Mesodermal cell (in vitro differentiated cells): ENCODE measurements around the gene LARGE1.

Experiments
- H3K27ac ChIP-seq: 2 replicates; pipeline ENCODE4 v1.7.0; 2013; ENCODE audit warnings: mild to moderate bottlenecking, low read depth, low read length, moderate library complexity; ENCODE audit not compliant: severe bottlenecking
- H3K36me3 ChIP-seq: 2 replicates; pipeline ENCODE4 v1.7.1; 2013; ENCODE audit warnings: mild to moderate bottlenecking, low read length, moderate library complexity; ENCODE audit not compliant: control insufficient read depth, insufficient read depth
- H3K4me1 ChIP-seq: one replicate; pipeline ENCODE4 v1.7.1; 2013; ENCODE audit warnings: mild to moderate bottlenecking, low read length; ENCODE audit not compliant: insufficient read depth, control insufficient read depth, poor library complexity, severe bottlenecking
- H3K4me3 ChIP-seq: 2 replicates; pipeline ENCODE4 v1.7.0; 2013; ENCODE audit warnings: low read length, control low read depth, mild to moderate bottlenecking; ENCODE audit not compliant: insufficient read depth, poor library complexity, severe bottlenecking; ENCODE audit errors: extremely low read depth
- H3K9me3 ChIP-seq: 2 replicates; pipeline ENCODE4 v1.7.1; 2013; ENCODE audit warnings: mild to moderate bottlenecking, low read length, moderate library complexity; ENCODE audit not compliant: control insufficient read depth
- WGBS, 2 experiments: methylation state at CpG; one replicate each; pipeline ENCODE4 v1.1.5; 2013; ENCODE audit warnings: missing lambda C conversion rate in 2 of 2; ENCODE audit not compliant: insufficient coverage in 2 of 2; 5-methylcytosine and 5-hydroxymethylcytosine counted together

LARGE1 gene

DNA sequence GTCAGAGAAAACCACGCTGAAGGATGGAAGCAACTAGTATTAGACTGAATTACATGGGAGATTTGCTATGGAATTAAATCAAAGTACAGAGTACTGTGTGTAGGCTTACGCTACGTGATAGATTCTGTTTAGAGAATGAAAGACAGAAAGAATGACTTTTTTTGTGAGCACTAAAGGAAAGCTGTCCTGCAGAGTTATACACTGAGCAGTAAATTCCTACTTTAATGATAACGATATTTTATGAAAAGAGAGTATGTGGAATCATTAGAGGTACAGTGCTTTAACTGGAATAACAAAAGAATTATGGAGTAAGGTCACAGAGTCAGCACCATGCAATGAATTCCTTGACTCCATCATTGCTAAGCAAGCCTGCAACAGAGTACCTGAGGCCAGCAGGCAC is 566.8 kb downstream of the LARGE1 start:
- 86 to 88% methylated on average over 4 of the region's 4 CpGs for WGBS, 2 experiments
- H3K4me3 ChIP-seq: no peak overlapping the region
- H3K9me3 ChIP-seq: peaks cover 8% of the 10 kb centered on the region
- peaks cover 5% of the 10 kb centered on the region for H3K36me3 ChIP-seq
- no peak overlapping the region for H3K27ac ChIP-seq
- peaks cover 3% of the 10 kb centered on the region for H3K4me1 ChIP-seq

GRCh38 chr22:33352768-33353167 is 567.5 kb downstream of the LARGE1 start:
- H3K36me3 ChIP-seq: peaks cover 3% of the 10 kb centered on the region
- no CpG with 5 or more reads among the region's 1 CpG for WGBS, 2 experiments
- H3K9me3 ChIP-seq: peaks cover 8% of the 10 kb centered on the region
- H3K27ac ChIP-seq: no peak overlapping the region
- H3K4me1 ChIP-seq: peaks cover 3% of the 10 kb centered on the region
- H3K4me3 ChIP-seq: no peak overlapping the region

GRCh38 chr22:33350961-33351360 is 569.3 kb downstream of the LARGE1 start:
- Histone ChIP-seq H3K36me3 (peaks cover 3% of the 10 kb centered on the region), H3K4me3 (no peak overlapping the region), H3K27ac (no peak overlapping the region), H3K9me3 (peaks cover 8% of the 10 kb centered on the region), H3K4me1 (peaks cover 3% of the 10 kb centered on the region)
- 80% methylated on average over 1 of the region's 2 CpGs; no CpG with 5 or more reads in 1 of the 2 experiments for WGBS, 2 experiments

GRCh38 chr22:33350491-33350890 is 569.8 kb downstream of the LARGE1 start:
- Histone ChIP-seq H3K27ac (no peak overlapping the region), H3K9me3 (peaks cover 8% of the 10 kb centered on the region), H3K4me3 (no peak overlapping the region), H3K4me1 (peaks cover 3% of the 10 kb centered on the region), H3K36me3 (peaks cover 3% of the 10 kb centered on the region)
- WGBS, 2 experiments: 82 to 85% methylated on average over 7 to 8 of the region's 8 CpGs

GRCh38 chr22:33347002-33347401 is 573.3 kb downstream of the LARGE1 start:
- WGBS, 2 experiments: no CpG with 5 or more reads among the region's 1 CpG
- Histone ChIP-seq H3K36me3 (peaks cover 3% of the 10 kb centered on the region), H3K9me3 (peaks cover 8% of the 10 kb centered on the region), H3K4me3 (no peak overlapping the region), H3K27ac (no peak overlapping the region), H3K4me1 (no peaks in the 10 kb centered on the region)

GRCh38 chr22:33341611-33342010 is 578.7 kb downstream of the LARGE1 start:
- peaks cover 2% of the 10 kb centered on the region for H3K36me3 ChIP-seq
- no peak overlapping the region for H3K27ac ChIP-seq
- H3K9me3 ChIP-seq: no peaks in the 10 kb centered on the region
- WGBS, 2 experiments: 88 to 94% methylated on average over 4 to 5 of the region's 8 CpGs
- no peaks in the 10 kb centered on the region for H3K4me1 ChIP-seq
- no peak overlapping the region for H3K4me3 ChIP-seq

DNA sequence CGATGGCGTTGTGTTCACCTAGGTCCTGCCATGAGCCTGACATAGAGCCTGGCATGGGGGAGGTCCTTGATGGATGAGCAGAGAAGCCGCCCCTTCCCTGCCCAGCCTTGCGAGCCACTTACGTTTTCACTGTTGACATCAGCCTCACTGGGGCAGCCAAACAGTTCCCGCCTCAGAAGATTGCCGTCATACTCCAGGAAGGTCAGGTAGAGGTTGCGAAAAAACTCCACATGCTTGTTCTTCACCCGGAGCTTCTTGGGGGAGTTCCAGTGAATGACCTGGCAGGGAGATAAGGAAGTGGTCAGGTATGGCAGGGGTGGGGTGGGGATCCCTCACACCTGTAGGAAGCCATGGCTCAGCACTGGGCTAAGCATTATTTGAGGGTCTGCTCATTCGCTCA is 582.8 kb downstream of the LARGE1 start:
- Histone ChIP-seq H3K4me1 (no peaks in the 10 kb centered on the region), H3K27ac (no peak overlapping the region), H3K9me3 (no peaks in the 10 kb centered on the region), H3K4me3 (no peak overlapping the region), H3K36me3 (peaks cover 14% of the 10 kb centered on the region)
- 89 to 98% methylated on average over 8 to 10 of the region's 10 CpGs for whole genome bisulfite sequencing, 2 experiments

DNA sequence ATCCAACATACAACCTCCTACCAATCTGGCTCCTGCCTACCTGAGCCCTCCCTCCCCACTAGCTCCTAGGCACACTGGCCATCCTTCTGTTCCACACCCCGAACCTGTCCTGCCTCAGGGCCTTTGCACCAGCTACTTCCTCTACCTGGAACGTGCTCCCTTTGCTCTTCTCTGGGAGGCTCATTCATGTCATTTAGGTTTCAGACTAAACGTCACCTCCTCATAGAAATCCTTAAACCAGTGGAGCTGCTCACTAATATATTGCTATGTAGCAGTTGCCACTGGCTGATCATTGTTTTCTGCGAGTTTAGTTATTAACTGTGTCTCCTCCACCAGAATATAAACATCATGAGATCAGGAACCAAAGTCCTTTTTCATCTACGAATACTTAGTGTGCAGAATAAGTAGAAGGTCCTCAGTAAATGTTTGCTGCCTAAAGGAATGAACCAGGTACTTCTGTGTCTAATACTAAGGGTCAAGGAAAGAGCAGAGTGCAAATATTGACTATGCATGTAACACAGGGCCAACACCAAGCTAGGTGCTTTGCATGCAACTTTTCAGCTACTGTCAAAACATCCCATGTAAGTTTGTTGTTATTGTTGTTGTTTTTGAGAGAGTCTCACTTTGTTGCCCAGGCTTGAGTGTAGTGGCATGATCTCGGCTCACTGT is 584.5 kb downstream of the LARGE1 start:
- no peaks in the 10 kb centered on the region for H3K9me3 ChIP-seq
- H3K27ac ChIP-seq: no peak overlapping the region
- peaks cover 21% of the 10 kb centered on the region for H3K36me3 ChIP-seq
- 74 to 86% methylated on average over 3 of the region's 6 CpGs for WGBS, 2 experiments
- H3K4me3 ChIP-seq: no peak overlapping the region
- no peaks in the 10 kb centered on the region for H3K4me1 ChIP-seq

GRCh38 chr22:33332538-33332937 is 587.7 kb downstream of the LARGE1 start:
- WGBS, 2 experiments: 94 to 96% methylated on average over 3 of the region's 3 CpGs
- peaks cover 8% of the 10 kb centered on the region for H3K4me1 ChIP-seq

GRCh38 chr22:33331017-33331416 is 589.3 kb downstream of the LARGE1 start:
- Histone ChIP-seq H3K36me3 (peaks cover 21% of the 10 kb centered on the region), H3K9me3 (peaks cover 9% of the 10 kb centered on the region), H3K4me1 (peaks cover 12% of the 10 kb centered on the region), H3K4me3 (no peak overlapping the region), H3K27ac (no peak overlapping the region)
- WGBS, 2 experiments: no CpG with 5 or more reads among the region's 1 CpG

More at GRCh38 chr22:33332538-33332937, 587.7 kb downstream of the LARGE1 start:
- Histone ChIP-seq H3K36me3 (peaks cover 26% of the 10 kb centered on the region), H3K27ac (no peak overlapping the region), H3K9me3 (peaks cover 9% of the 10 kb centered on the region), H3K4me3 (no peak overlapping the region)

- Histone ChIP-seq H3K4me3 (no peak overlapping the region), H3K9me3 (peaks cover 9% of the 10 kb centered on the region), H3K27ac (no peak overlapping the region), H3K4me1 (peaks cover 16% of the 10 kb centered on the region), H3K36me3 (peaks cover 18% of the 10 kb centered on the region)
- 80 to 90% methylated on average over 1 to 2 of the region's 2 CpGs for WGBS, 2 experiments
Observed at GRCh38 chr22:33330534-33330933, 589.7 kb downstream of the LARGE1 start.
